OCI-LY3 (cell line): Measurements from ENCODE around the gene COL13A1.

Experiments used
- H2AFZ ChIP-seq: fragments of 200-600, 300-600 bp; shearing (Covaris generic); 2 replicates; pipeline ENCODE4 v1.6.0; 2014; ENCODE audit warnings: antibody characterized with exemption, low read depth, low read length
- H3K27ac ChIP-seq: fragments of 200-600, 300-600 bp; sonication (generic); 2 replicates; pipeline ENCODE4 v1.5.1; 2014; ENCODE audit warnings: mild to moderate bottlenecking, low read length, moderate library complexity, mixed read lengths
- H3K27me3 ChIP-seq: fragments of 200-600, 300-600 bp; sonication (generic); 2 replicates; pipeline ENCODE4 v1.6.1; 2014; ENCODE audit warnings: low read depth, low read length, mixed read lengths
- H3K36me3 ChIP-seq: fragments of 200-600, 300-600 bp; sonication (generic); replicated peaks from 2 replicates; pipeline ENCODE3; 2014; ENCODE audit warnings: low read depth, low read length, mixed read lengths
- H3K4me1 ChIP-seq: fragments of 300-600, 200-600 bp; sonication (generic); 2 replicates; pipeline ENCODE4 v1.6.1; 2014; ENCODE audit warnings: low read length, mixed read lengths
- H3K4me2 ChIP-seq: fragments of 200-600, 300-600 bp; sonication (generic); 2 replicates; pipeline ENCODE4 v1.6.1; 2014; ENCODE audit warnings: low read length, mixed read lengths
- H3K4me3 ChIP-seq: fragments of 300-600, 200-600 bp; sonication (generic); 2 replicates; pipeline ENCODE4 v1.5.1; 2014; ENCODE audit warnings: antibody characterized with exemption, mild to moderate bottlenecking, low read length, moderate library complexity
- H3K79me2 ChIP-seq: fragments of 300-600, 200-600 bp; shearing (Covaris generic); 2 replicates; pipeline ENCODE4 v1.6.1; 2014; ENCODE audit warnings: mild to moderate bottlenecking, low read length, mixed read lengths
- H3K9ac ChIP-seq: fragments of 300-600, 200-600 bp; shearing (Covaris generic); 2 replicates; pipeline ENCODE4 v1.6.0; 2014; ENCODE audit warnings: mild to moderate bottlenecking, low read length, moderate library complexity
- H3K9me3 ChIP-seq: fragments of 200-600, 300-600 bp; shearing (Covaris generic); 2 replicates; pipeline ENCODE4 v1.6.1; 2014; ENCODE audit warnings: low read length, mixed read lengths; ENCODE audit not compliant: insufficient read depth
- H4K20me1 ChIP-seq: fragments of 200-600, 300-600 bp; sonication (generic); 2 replicates; pipeline ENCODE4 v1.6.1; 2016; ENCODE audit warnings: low read length, mixed read lengths; ENCODE audit not compliant: insufficient read depth
- EZH2phosphoT487 ChIP-seq: fragments of 200-600 bp; shearing (Covaris generic); IDR thresholded peaks from 2 replicates; pipeline ENCODE4 v1.6.1; 2018; ENCODE audit warnings: antibody characterized with exemption, mixed run types, low read depth
- TF ChIP-seq, protein P1 (sequence below): fragments of 200-600, 300-600 bp; sonication (generic); IDR thresholded peaks from 2 replicates; pipeline ENCODE4 v1.5.1; 2014; ENCODE audit warnings: antibody characterized with exemption, low read length, low read depth

The COL13A1 gene

DNA sequence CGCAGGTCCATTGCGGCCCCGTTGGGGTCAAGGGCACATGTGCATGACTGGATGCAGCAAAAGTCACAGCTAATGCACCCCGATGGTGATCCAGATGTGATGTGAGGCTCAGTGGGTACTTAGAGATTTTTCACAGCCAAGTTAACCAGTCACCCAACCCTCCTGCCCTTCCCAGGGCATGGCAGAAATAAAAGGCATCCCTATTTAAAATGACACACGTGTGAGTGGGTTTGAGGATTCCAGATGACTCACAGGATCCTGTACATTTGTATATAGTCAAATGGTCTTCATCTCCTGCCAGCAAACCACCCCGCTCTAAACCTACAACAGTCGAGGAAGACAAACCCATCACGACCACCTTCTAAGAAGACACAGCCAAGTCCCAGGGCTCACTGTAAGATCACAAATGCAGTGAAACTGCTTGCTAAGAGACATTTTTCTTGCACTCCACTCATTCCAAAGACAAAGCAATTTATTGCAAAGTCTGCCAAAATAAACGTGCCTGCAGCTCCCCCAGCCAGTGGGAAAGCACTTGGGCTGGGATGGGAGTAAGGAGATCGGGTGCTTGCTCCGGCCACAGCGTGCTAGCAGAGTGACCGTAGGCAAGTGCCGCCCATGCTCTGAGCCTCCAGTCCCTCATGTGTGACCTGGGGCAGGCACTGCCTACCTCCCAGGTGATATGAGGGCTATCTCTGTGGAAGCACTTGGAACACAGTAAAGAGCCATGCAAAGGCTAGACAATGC, 164.4 kb downstream of the COL13A1 start:
- Histone ChIP-seq H3K4me1 (no peaks in the 10 kb centered on the region), H4K20me1 (no peaks in the 10 kb centered on the region), H3K27me3 (peaks cover 5% of the 10 kb centered on the region; the same call in 1 of the 2 replicates), H3K79me2 (no peaks in the 10 kb centered on the region), H3K9ac (no peak overlapping the region), H3K9me3 (no peaks in the 10 kb centered on the region), H3K27ac (no peak overlapping the region), H2AFZ (no peak overlapping the region), H3K4me3 (no peak overlapping the region), H3K36me3 (no peaks in the 10 kb centered on the region), H3K4me2 (no peak overlapping the region)
- no peak for TF ChIP-seq EZH2phosphoT487
- TF ChIP-seq, protein P1, sequence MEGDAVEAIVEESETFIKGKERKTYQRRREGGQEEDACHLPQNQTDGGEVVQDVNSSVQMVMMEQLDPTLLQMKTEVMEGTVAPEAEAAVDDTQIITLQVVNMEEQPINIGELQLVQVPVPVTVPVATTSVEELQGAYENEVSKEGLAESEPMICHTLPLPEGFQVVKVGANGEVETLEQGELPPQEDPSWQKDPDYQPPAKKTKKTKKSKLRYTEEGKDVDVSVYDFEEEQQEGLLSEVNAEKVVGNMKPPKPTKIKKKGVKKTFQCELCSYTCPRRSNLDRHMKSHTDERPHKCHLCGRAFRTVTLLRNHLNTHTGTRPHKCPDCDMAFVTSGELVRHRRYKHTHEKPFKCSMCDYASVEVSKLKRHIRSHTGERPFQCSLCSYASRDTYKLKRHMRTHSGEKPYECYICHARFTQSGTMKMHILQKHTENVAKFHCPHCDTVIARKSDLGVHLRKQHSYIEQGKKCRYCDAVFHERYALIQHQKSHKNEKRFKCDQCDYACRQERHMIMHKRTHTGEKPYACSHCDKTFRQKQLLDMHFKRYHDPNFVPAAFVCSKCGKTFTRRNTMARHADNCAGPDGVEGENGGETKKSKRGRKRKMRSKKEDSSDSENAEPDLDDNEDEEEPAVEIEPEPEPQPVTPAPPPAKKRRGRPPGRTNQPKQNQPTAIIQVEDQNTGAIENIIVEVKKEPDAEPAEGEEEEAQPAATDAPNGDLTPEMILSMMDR: no peak

DNA sequence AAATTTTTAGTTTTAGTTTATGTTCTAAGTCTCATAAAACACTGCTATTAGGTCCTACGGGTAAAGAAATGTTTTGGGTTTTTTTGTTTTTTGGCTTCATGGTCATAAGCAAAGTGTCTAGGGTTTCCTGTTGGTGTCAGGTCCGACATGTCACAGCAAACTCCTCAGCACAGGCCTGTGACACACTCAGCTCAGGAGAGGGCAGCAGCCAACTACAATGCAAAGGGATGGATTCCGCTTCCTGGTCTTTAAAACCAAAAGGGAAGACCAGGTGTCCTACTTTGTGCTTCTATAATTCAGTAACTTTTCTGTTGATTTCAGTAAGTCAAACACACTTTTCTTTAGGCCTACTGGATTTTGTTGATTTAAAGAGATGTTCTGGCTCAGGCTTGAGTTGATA, 167.1 kb downstream of the COL13A1 start:
- Histone ChIP-seq H3K4me1 (no peaks in the 10 kb centered on the region), H3K4me3 (no peak overlapping the region), H3K4me2 (no peak overlapping the region), H3K79me2 (no peaks in the 10 kb centered on the region), H3K9ac (no peak overlapping the region), H3K36me3 (no peaks in the 10 kb centered on the region), H4K20me1 (no peaks in the 10 kb centered on the region), H2AFZ (no peak overlapping the region), H3K9me3 (no peaks in the 10 kb centered on the region), H3K27ac (no peak overlapping the region), H3K27me3 (peaks cover 17% of the 10 kb centered on the region)
- no peak for TF ChIP-seq EZH2phosphoT487
- TF ChIP-seq, protein P1: no peak

GRCh38 chr10:69969977-69970376, 168.3 kb downstream of the COL13A1 start:
- no peak overlapping the region for H3K4me3 ChIP-seq

GRCh38 chr10:69972981-69973397, 171.3 kb downstream of the COL13A1 start:
- Histone ChIP-seq H2AFZ (no peak overlapping the region), H3K4me3 (no peak overlapping the region), H4K20me1 (no peaks in the 10 kb centered on the region), H3K27me3 (peaks cover 26% of the 10 kb centered on the region), H3K36me3 (no peaks in the 10 kb centered on the region), H3K27ac (no peak overlapping the region), H3K4me2 (no peak overlapping the region), H3K9me3 (no peaks in the 10 kb centered on the region), H3K4me1 (no peaks in the 10 kb centered on the region), H3K79me2 (no peaks in the 10 kb centered on the region), H3K9ac (no peak overlapping the region)
- no peak for TF ChIP-seq EZH2phosphoT487
- TF ChIP-seq, protein P1: no peak

More at GRCh38 chr10:69969977-69970376, 168.3 kb downstream of the COL13A1 start:
- no peak overlapping the region for H2AFZ ChIP-seq
- no peak overlapping the region for H3K9ac ChIP-seq
- TF ChIP-seq, protein P1: no peak
- no peak for TF ChIP-seq EZH2phosphoT487
- H3K79me2 ChIP-seq: no peaks in the 10 kb centered on the region
- peaks cover 18% of the 10 kb centered on the region for H3K27me3 ChIP-seq
- no peaks in the 10 kb centered on the region for H3K36me3 ChIP-seq
- no peak overlapping the region for H3K4me2 ChIP-seq
- H4K20me1 ChIP-seq: no peaks in the 10 kb centered on the region
- H3K4me1 ChIP-seq: no peaks in the 10 kb centered on the region
- H3K9me3 ChIP-seq: no peaks in the 10 kb centered on the region
- H3K27ac ChIP-seq: no peak overlapping the region
